ENCODE data around the gene VPS37B.

DNA sequence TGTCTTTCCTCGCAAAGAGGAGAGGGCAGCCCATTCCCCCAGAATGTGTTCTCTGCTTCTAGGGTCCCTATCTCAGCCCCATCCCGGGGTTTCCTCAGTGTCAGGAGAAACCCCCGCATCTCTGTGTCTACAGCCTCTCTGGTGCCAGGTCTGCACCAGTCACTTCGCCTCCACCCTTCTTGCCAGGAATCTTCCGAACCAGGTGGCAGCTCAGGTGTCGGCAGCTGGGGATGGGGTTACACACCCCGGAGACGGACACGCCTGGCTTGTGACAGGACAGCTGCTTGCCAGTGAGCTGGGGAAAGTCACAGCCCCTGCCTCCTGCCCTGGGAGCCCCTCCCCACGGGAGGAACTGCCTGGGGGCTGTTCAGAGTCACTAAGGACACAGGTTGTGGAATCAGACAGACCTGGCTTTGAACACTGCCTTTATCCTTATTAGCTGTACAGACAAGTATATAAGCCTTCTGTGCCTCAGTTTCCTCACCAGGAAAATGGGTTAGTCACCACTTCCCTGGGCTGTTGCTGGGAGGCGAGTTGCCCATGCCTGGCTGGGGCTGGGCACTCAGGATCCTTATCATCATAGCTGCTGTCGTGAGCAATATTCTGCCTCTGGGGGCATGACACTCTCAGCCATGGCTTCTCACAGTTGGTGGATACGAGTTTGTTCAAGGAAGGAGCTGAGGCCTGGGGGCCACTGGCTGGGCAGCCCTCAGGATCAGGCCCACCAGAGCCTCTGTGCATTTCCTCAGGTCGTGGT lies 49.9 kb downstream of the VPS37B start:
- TF ChIP-seq, protein P1, sequence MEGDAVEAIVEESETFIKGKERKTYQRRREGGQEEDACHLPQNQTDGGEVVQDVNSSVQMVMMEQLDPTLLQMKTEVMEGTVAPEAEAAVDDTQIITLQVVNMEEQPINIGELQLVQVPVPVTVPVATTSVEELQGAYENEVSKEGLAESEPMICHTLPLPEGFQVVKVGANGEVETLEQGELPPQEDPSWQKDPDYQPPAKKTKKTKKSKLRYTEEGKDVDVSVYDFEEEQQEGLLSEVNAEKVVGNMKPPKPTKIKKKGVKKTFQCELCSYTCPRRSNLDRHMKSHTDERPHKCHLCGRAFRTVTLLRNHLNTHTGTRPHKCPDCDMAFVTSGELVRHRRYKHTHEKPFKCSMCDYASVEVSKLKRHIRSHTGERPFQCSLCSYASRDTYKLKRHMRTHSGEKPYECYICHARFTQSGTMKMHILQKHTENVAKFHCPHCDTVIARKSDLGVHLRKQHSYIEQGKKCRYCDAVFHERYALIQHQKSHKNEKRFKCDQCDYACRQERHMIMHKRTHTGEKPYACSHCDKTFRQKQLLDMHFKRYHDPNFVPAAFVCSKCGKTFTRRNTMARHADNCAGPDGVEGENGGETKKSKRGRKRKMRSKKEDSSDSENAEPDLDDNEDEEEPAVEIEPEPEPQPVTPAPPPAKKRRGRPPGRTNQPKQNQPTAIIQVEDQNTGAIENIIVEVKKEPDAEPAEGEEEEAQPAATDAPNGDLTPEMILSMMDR (IDR thresholded peaks at IDR 0.05; ENCODE audit: insufficient read depth, low read length) = no peak
- TF ChIP-seq POLR2AphosphoS5 (IDR thresholded peaks at IDR 0.05; ENCODE audit: low read depth) = no peak
